Endothelial cell of umbilical vein (primary cell): ENCODE results near the gene MAN2B1. TPM values are rescaled to one million over a fixed set of nuclear protein-coding genes. Genes with fewer than 3 reads are reported as not detected.

ENCODE experiments used
- BruUV-seq: library from RNA; stranded (reverse); fragments of 400-500 nt; replicated peaks from 2 replicates; lab custom pipeline; 2021; lab: Mats Ljungman, UMichigan
- CTCF ChIA-PET: fragments of 300-600, 350-600 bp; sonication (Branson Sonifier 250); formaldehyde crosslinking; loops from one replicate; lab custom pipeline; 2021; ENCODE audit warnings: antibody characterized with exemption, inconsistent platforms; lab: Charles Lee
- POLR2A ChIA-PET: fragments of 300-600, 350-600 bp; sonication (Branson Sonifier 250); formaldehyde crosslinking; loops from one replicate; lab custom pipeline; 2021; ENCODE audit warnings: antibody characterized with exemption, inconsistent platforms; lab: Charles Lee
- DNase-seq: peaks from one replicate; pipeline ENCODE4 v3.0.0-alpha.2; 2011; ENCODE audit warnings: low read depth, low spot score
- FAIRE-seq: peaks from 2 replicates; lab custom pipeline; 2011; peaks lifted over from hg19 to GRCh38; lab: Jason Lieb, UNC
- H2AFZ ChIP-seq: 2 replicates; pipeline ENCODE4 v1.6.0; 2012; ENCODE audit warnings: low read depth, low read length, control low read depth, inconsistent platforms
- H3K27ac ChIP-seq: 2 replicates; pipeline ENCODE4 v1.5.1; 2011; ENCODE audit warnings: low read depth, mild to moderate bottlenecking, control low read depth, low read length, moderate library complexity; ENCODE audit not compliant: insufficient read depth
- H3K27me3 ChIP-seq, 2 experiments: 2 replicates each; pipeline versions ENCODE4 v1.6.0 to v1.6.1; 2011; ENCODE audit warnings: low read length in 2 of 2, mixed read lengths in 1 of 2; ENCODE audit not compliant: control insufficient read depth in 2 of 2, insufficient read depth in 2 of 2
- H3K36me3 ChIP-seq, 2 experiments: 2 replicates in 1 of 2; 3 replicates in 1 of 2; pipeline ENCODE4 v1.5.1; 2011; ENCODE audit warnings: low read length in 2 of 2, mild to moderate bottlenecking in 1 of 2, moderate library complexity in 1 of 2; ENCODE audit not compliant: control insufficient read depth in 2 of 2, insufficient read depth in 2 of 2; ENCODE audit errors: extremely low read depth in 1 of 2
- H3K4me1 ChIP-seq: 3 replicates; pipeline ENCODE4 v1.5.1; 2011; ENCODE audit warnings: mild to moderate bottlenecking, low read length; ENCODE audit not compliant: control insufficient read depth, insufficient read depth; ENCODE audit errors: extremely low read depth
- H3K4me2 ChIP-seq: 2 replicates; pipeline ENCODE4 v1.6.1; 2011; ENCODE audit warnings: low read length, control low read depth, mixed read lengths; ENCODE audit not compliant: insufficient read depth
- H3K4me3 ChIP-seq, 3 experiments: fragments of 200-600 bp in 1 of 3; sonication (generic), shearing (Covaris generic) in 1 of 3; replicated peaks in 1 of 3; 2 replicates each; pipeline ENCODE4 v1.5.1; 2011 to 2016; ENCODE audit warnings: control low read depth in 3 of 3, low read length in 3 of 3, mild to moderate bottlenecking in 2 of 3, inconsistent platforms in 1 of 3, low read depth in 1 of 3, moderate library complexity in 1 of 3; ENCODE audit not compliant: insufficient read depth in 1 of 3
- H3K79me2 ChIP-seq: 2 replicates; pipeline ENCODE4 v1.6.0; 2012; ENCODE audit warnings: low read length, inconsistent platforms; ENCODE audit not compliant: control insufficient read depth, insufficient read depth
- H3K9ac ChIP-seq: replicated peaks from 2 replicates; pipeline ENCODE3; 2011; ENCODE audit warnings: low read length, control low read depth; ENCODE audit not compliant: insufficient read depth; ENCODE audit errors: extremely low read depth
- H3K9me1 ChIP-seq: replicated peaks from 3 replicates; pipeline ENCODE4 v1.6.0; 2011; ENCODE audit warnings: mild to moderate bottlenecking, low read length; ENCODE audit not compliant: control insufficient read depth, insufficient read depth; ENCODE audit errors: extremely low read depth
- H3K9me3 ChIP-seq: replicated peaks from 2 replicates; pipeline ENCODE4 v1.5.1; 2012; ENCODE audit warnings: low read length, inconsistent platforms; ENCODE audit not compliant: control insufficient read depth, insufficient read depth
- H4K20me1 ChIP-seq: replicated peaks from 2 replicates; pipeline ENCODE3; 2011; ENCODE audit warnings: mild to moderate bottlenecking, low read length; ENCODE audit not compliant: control insufficient read depth, insufficient read depth; ENCODE audit errors: extremely low read depth
- CTCF ChIP-seq, 2 donors: IDR thresholded peaks; 1 replicate in 1 of 2; 2 replicates in 1 of 2; pipeline ENCODE4 v1.5.1; 2011; ENCODE audit warnings: low read length in 2 of 2, mild to moderate bottlenecking in 2 of 2, moderate library complexity in 2 of 2, control low read depth in 1 of 2, inconsistent platforms in 1 of 2, low read depth in 1 of 2; ENCODE audit not compliant: insufficient read depth in 1 of 2; ENCODE audit errors: extremely low read depth in 1 of 2
- EZH2 ChIP-seq: IDR thresholded peaks from 2 replicates; pipeline ENCODE4 v1.6.1; 2012; ENCODE audit warnings: borderline replicate concordance, low read depth, mild to moderate bottlenecking, moderate library complexity, low read length, inconsistent platforms; ENCODE audit not compliant: severe bottlenecking
- FOS ChIP-seq: IDR thresholded peaks from 2 replicates; pipeline ENCODE4 v1.6.1; 2011; ENCODE audit warnings: mild to moderate bottlenecking, low read length, moderate library complexity, borderline replicate concordance; ENCODE audit not compliant: insufficient read depth
- GATA2 ChIP-seq: IDR thresholded peaks from 2 replicates; pipeline ENCODE4 v1.7.0; 2011; ENCODE audit warnings: low read depth, mild to moderate bottlenecking, moderate library complexity, mixed read lengths, low read length; ENCODE audit not compliant: insufficient read length, insufficient read depth
- JUN ChIP-seq: IDR thresholded peaks from 2 replicates; pipeline ENCODE4 v1.6.1; 2011; ENCODE audit warnings: borderline replicate concordance, low read depth; ENCODE audit not compliant: insufficient read length, insufficient read depth
- MAX ChIP-seq: IDR thresholded peaks from 2 replicates; pipeline ENCODE4 v1.6.1; 2011; ENCODE audit not compliant: insufficient read depth, insufficient read length
- MYC ChIP-seq: IDR thresholded peaks from one replicate; pipeline ENCODE4 v1.6.1; 2011; ENCODE audit warnings: mild to moderate bottlenecking, low read depth, low read length
- POLR2A ChIP-seq: IDR thresholded peaks from 2 replicates; pipeline ENCODE4 v1.6.1; 2012; ENCODE audit warnings: low read depth, mild to moderate bottlenecking, control low read depth, low read length
- POLR2AphosphoS5 ChIP-seq: IDR thresholded peaks from 2 replicates; pipeline ENCODE4 v1.6.1; 2012; ENCODE audit warnings: low read depth, mild to moderate bottlenecking, control low read depth, low read length, moderate library complexity; ENCODE audit not compliant: insufficient read depth
- dilution Hi-C: fragments of 300-500 bp; cut with MboI; formaldehyde crosslinking; loops from one replicate; pipeline ENCODE4 v1.15.0; 2019; ENCODE audit warnings: low sequenced_read_pairs; ENCODE audit not compliant: extremely low pct_ligation_motif_present
- intact Hi-C: fragments of 100-400 bp; cut with micrococcal nuclease; formaldehyde crosslinking; loops from one replicate; pipeline ENCODE4 v1.10.0; 2022
- polyA plus RNA-seq, 4 experiments: library from polyadenylated mRNA; depleted of rRNA in 3 of 4; stranded (reverse) in 3 of 4; unstranded in 1 of 4; fragments of >200 nt; gene quantifications; 2 replicates each; pipeline versions ENCODE4 v1.2.1 to v1.2.3, GENCODE V29; 2011 to 2012; ENCODE audit warnings: missing spikeins in 1 of 4
- total RNA-seq: library from RNA; stranded (reverse); gene quantifications from 2 replicates; pipeline ENCODE4 v1.2.3, GENCODE V29; 2021

MAN2B1 gene
- total and polyA plus RNA-seq, 2 donors (not counting 3 experiments of a cell fraction or from before 2014, with no cell fraction given), result 64.4 to 76.8 TPM

GRCh38 chr19:12715929-12716328 lies 49.4 kb upstream of the MAN2B1 start:
- Histone ChIP-seq H3K9me3 (no peaks in the 10 kb centered on the region), H3K79me2 (peaks cover 56% of the 10 kb centered on the region), H3K4me2 (no peak overlapping the region), H2AFZ (no peak overlapping the region), H3K27me3 (no peaks in the 10 kb centered on the region), H3K9me1 (no peaks in the 10 kb centered on the region), H3K27ac (no peak overlapping the region), H3K4me3 (no peak overlapping the region), H3K9ac (no peak overlapping the region), H3K36me3 (peaks cover 22 to 38% of the 10 kb centered on the region in 2 experiments), H3K4me1 (peaks cover 6% of the 10 kb centered on the region), H4K20me1 (no peaks in the 10 kb centered on the region)
- BruUV-seq, result no TSS peak
- no peak for TF ChIP-seq MYC
- no peak for TF ChIP-seq JUN
- TF ChIP-seq EZH2, result no peak
- no peak for TF ChIP-seq GATA2
- TF ChIP-seq MAX, result no peak
- TF ChIP-seq POLR2A, result no peak
- TF ChIP-seq POLR2AphosphoS5, result no peak
- no peak for TF ChIP-seq FOS
- no peak for TF ChIP-seq CTCF (IDR thresholded peaks at IDR 0.05; ENCODE audit: extremely low read depth in 1 of 2, insufficient read depth in 1 of 2, low read depth in 1 of 2, low read length in 2 of 2)
- FAIRE-seq, result no peak
- ChIA-PET CTCF (interaction anchor here (0.6 to 3.1 kb wide), 5 partner anchors 19 to 82 kb away, joined by 3 to 28 read pairs (median 5); partner anchors contain the start of gene TRIR), POLR2A (no interaction called here)
- intact Hi-C loops, result loop anchor here (2.0 kb wide), 1 partner anchor 81 kb away; no protein-coding TSS in a partner anchor
- DNase-seq, result no peak
- dilution Hi-C loops, result no loop called here
